ENCODE data around the gene MS4A4E. TPM values are rescaled to one million over a fixed set of nuclear protein-coding genes. Genes with fewer than 3 reads are reported as not detected.
"Not testable (repeated sequence)": the region's sequence is repeated elsewhere in the genome, so short reads cannot be mapped to it uniquely, and the experiment has no call there.

The MS4A4E gene
- total RNA-seq, 4 donors from 2014 or later = 0.56 to 0.73 TPM; not detected in 2

DNA sequence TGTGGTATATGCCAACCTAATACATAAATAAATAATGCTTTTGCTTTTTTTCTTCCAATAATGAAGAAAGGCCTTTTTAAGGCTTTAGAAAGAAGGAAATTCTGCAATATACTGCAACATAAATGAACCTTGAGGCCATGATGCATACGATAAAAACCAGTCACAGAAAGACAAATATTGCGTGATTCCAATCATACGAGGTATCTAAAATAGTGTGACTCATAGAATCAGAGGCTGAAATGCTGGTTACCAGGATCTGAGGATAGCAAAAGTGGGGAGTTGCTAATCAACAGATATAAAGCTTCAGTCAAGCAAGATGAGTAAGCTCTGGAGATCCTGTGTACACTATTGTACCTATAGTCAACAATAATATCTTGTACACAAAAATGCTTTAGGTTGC, 84.3 kb downstream of the MS4A4E start:
- no peak for DNase-seq
- no peaks in the 10 kb centered on the region for H3K27me3 ChIP-seq
- no peak for TF ChIP-seq CTCF (IDR thresholded peaks at IDR 0.05)
- no peak for TF ChIP-seq POLR2A (IDR thresholded peaks at IDR 0.05)
- no peaks in the 10 kb centered on the region for H3K4me1 ChIP-seq
- WGBS, 2 donors = 79% methylated on average over 3 of the region's 3 CpGs
- no peak overlapping the region for H3K27ac ChIP-seq
- no peaks in the 10 kb centered on the region for H3K36me3 ChIP-seq
- H3K4me3 ChIP-seq (replicated peaks in 1 of 3) = no peak overlapping the region
- H3K9me3 ChIP-seq = no peaks in the 10 kb centered on the region
- intact Hi-C loops (cut with DNase I) = no loop called here

GRCh38 chr11:60155931-60156330, 87.0 kb downstream of the MS4A4E start:
- intact Hi-C loops (cut with DNase I) = no loop called here
- Histone ChIP-seq H3K4me3 (replicated peaks in 1 of 3) (no peak overlapping the region), H3K9me3 (no peaks in the 10 kb centered on the region), H3K27me3 (no peaks in the 10 kb centered on the region), H3K4me1 (no peaks in the 10 kb centered on the region), H3K27ac (no peak overlapping the region), H3K36me3 (no peaks in the 10 kb centered on the region)
- WGBS, 2 donors = 72 to 79% methylated on average over 3 of the region's 3 CpGs
- DNase-seq = no peak
- TF ChIP-seq POLR2A (IDR thresholded peaks at IDR 0.05) = no peak
- TF ChIP-seq CTCF (IDR thresholded peaks at IDR 0.05) = no peak

GRCh38 chr11:60152727-60153126, 90.2 kb downstream of the MS4A4E start:
- H3K36me3 ChIP-seq; H3K4me1 ChIP-seq; H3K27me3 ChIP-seq; H3K4me3 ChIP-seq (replicated peaks in 1 of 3); H3K27ac ChIP-seq; DNase-seq; H3K9me3 ChIP-seq; intact Hi-C loops (cut with DNase I): not testable (repeated sequence)

- WGBS, 2 donors = 75 to 78% methylated on average over 1 of the region's 1 CpG
- H3K4me3 ChIP-seq (replicated peaks in 1 of 3) = no peak overlapping the region
- no peak overlapping the region for H3K27ac ChIP-seq
- TF ChIP-seq CTCF (IDR thresholded peaks at IDR 0.05) (no peak), POLR2A (IDR thresholded peaks at IDR 0.05) (no peak)
- DNase-seq = no peak
- no peaks in the 10 kb centered on the region for H3K36me3 ChIP-seq
- H3K4me1 ChIP-seq = no peaks in the 10 kb centered on the region
- H3K27me3 ChIP-seq = no peaks in the 10 kb centered on the region
- intact Hi-C loops (cut with DNase I) = no loop called here
- no peaks in the 10 kb centered on the region for H3K9me3 ChIP-seq
Measured at GRCh38 chr11:60150279-60150678, 92.7 kb downstream of the MS4A4E start.

Small RNA genes within 50 kb of the gene (microRNA-seq; reads per million reads assigned to microRNA genes)
- not detected for gene MIR6503

Small RNA genes within 50 kb of the gene (small RNA-seq; reads per million reads assigned to genes)
- 0.28 reads per million for gene MIR6503

Other genes starting within 250 kb of the MS4A4E start
- gene OOSP4B, start 226.0 kb downstream of the MS4A4E start, total RNA-seq = not detected
- gene OOSP2, start 202.7 kb downstream of the MS4A4E start, total RNA-seq = not detected
- not detected for gene MS4A3, start 186.5 kb downstream of the MS4A4E start, total RNA-seq
- gene MS4A2, start 154.5 kb downstream of the MS4A4E start, total RNA-seq = under 1 TPM in 3 of 4 donors, not detected in 1; 0.33 to 0.96 (median 0.39) TPM
- 10 to 100 TPM; 12.1 to 51.6 (median 36.9) TPM for gene MS4A6A, start 60.1 kb downstream of the MS4A4E start, total RNA-seq
- 10 to 100 TPM in 1 of 4 donors, 1 to 10 TPM in 3; 4.1 to 53.9 (median 7.9) TPM for gene MS4A4A, start 37.5 kb upstream of the MS4A4E start, total RNA-seq
- gene MS4A6E, start 84.1 kb upstream of the MS4A4E start, total RNA-seq = not detected
- 10 to 100 TPM in 1 of 4 donors, 1 to 10 TPM in 3; 6.1 to 44.2 (median 7.0) TPM for gene MS4A7, start 135.4 kb upstream of the MS4A4E start, total RNA-seq
- gene MS4A14, start 153.3 kb upstream of the MS4A4E start, total RNA-seq = 1 to 10 TPM in 2 of 4 donors, under 1 TPM in 2; 0.49 to 1.6 (median 0.92) TPM
- not detected for gene MS4A5, start 186.4 kb upstream of the MS4A4E start, total RNA-seq
- under 1 TPM in 2 of 4 donors, not detected in 2; 0.13 to 0.25 TPM for gene MS4A1, start 212.7 kb upstream of the MS4A4E start, total RNA-seq
- gene MS4A12, start 249.6 kb upstream of the MS4A4E start, total RNA-seq = not detected